Testis (tissue), 2 donors: Measurements from ENCODE around the gene KHDC4.

Source experiments
- CTCF ChIP-seq, 3 experiments: fragments of 450-650 bp in 2 of 3; fragments of 200-600 bp in 1 of 3; sonication (generic) in 1 of 3; IDR thresholded peaks; one replicate each; pipeline ENCODE4 v1.5.1; 2016 to 2019; ENCODE audit warnings: antibody characterized with exemption in 3 of 3, mild to moderate bottlenecking in 2 of 3, moderate library complexity in 1 of 3
- POLR2A ChIP-seq: fragments of 450-650 bp; IDR thresholded peaks from one replicate; pipeline ENCODE4 v1.6.1; 2017; ENCODE audit warnings: antibody characterized with exemption, mild to moderate bottlenecking, moderate library complexity

DNA sequence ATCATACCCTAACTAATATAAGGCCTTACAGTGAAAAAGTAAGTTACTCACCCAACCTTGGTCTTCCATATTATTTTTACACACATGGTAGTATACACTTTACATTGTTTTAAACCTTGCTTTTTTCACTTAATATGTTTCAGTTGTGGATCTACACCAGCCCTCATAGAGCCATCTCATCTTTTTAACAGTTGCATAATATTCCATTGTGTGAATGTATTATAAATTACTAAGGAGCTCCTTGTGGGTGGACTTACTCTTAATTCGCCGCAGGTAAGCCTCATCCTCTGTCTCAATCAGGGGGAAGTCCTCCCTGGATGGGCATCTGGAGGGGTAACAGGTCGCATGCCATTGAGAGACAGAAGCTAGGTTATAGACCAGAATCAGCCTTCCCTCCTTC lies 20.4 kb upstream of the KHDC4 start:
- TF ChIP-seq CTCF (IDR thresholded peaks at IDR 0.05), result no peak
- TF ChIP-seq POLR2A, result no peak
